ENCODE results near the gene VAMP1. TPM values are rescaled to one million over a fixed set of nuclear protein-coding genes. Genes with fewer than 3 reads are reported as not detected.
A peak's percentile ranks its signal among the peaks of the same experiment; 100 is the strongest.

The VAMP1 gene
- total RNA-seq, 1 experiment from 2014 or later = 10.3 TPM

DNA sequence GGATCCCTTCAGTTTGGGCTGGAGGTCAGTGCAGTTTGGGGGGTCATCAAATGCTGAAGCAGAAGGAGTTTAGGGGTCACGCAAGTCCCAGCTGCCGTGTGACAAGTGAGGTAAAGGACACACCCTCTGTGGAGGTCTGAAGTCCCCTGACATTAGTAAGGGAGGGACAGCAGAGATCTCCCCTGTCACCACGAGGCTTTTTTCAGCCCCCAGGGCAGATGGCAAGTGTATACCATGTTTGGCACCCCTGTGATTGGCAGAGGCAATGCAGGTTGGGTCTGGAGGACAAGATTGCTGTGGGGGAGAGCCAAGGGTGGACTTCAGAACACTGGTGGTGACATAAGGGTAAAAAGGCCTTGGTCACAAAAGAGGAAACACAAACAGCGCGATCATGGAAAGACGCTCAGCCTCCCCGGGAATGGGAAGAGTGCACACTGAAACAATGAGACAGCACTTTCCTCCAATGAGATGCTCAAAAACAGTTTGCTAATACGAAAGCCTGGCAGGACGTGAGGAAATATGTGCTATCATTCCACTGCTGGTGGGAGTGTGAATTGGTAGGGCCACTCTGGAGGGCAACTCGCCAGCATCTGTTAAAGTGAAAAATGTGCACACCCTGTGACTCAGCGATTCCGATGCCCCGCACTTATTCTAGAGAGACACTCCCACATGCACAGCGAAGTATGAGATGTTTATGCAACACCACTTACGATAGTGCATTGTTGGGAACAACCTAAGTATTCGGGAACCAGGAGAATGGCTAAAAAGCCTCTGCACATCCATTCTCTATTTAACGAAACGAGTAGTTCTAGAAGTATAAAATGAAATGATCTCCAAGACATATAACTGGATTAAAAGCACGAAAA lies 40.1 kb downstream of the VAMP1 start:
- Histone ChIP-seq H3K14ac (ENCODE audit: insufficient read depth, low read length) (no peak overlapping the region), H2BK15ac (ENCODE audit: low read depth, low read length) (no peak overlapping the region), H4K8ac (replicated peaks; ENCODE audit: insufficient read length, low read depth, low read length) (no peak overlapping the region), H3K27ac (ENCODE audit: insufficient read length, low read depth, low read length) (no peak overlapping the region), H2BK5ac (ENCODE audit: insufficient read length, low read length) (no peak overlapping the region), H3K4me1 (ENCODE audit: insufficient read depth, low read length) (no peaks in the 10 kb centered on the region; the same call in 1 of the 2 replicates), H3K79me1 (ENCODE audit: insufficient read depth, low read depth, low read length, poor library complexity, severe bottlenecking) (no peaks in the 10 kb centered on the region), H4K20me1 (ENCODE audit: control insufficient read depth, insufficient read depth, insufficient read length) (no peaks in the 10 kb centered on the region), H3T11ph (ENCODE audit: low read length) (no peak overlapping the region), H2BK20ac (ENCODE audit: low read depth, low read length, poor library complexity, severe bottlenecking) (no peak overlapping the region), H3K4ac (ENCODE audit: low read depth, low read length) (no peak overlapping the region), H3K23me2 (ENCODE audit: insufficient read length, low read depth, low read length, poor library complexity, severe bottlenecking) (no peaks in the 10 kb centered on the region), H2BK120ac (ENCODE audit: low read depth, low read length, poor library complexity, severe bottlenecking) (no peak overlapping the region), H3K79me2 (ENCODE audit: insufficient read depth, low read length) (no peaks in the 10 kb centered on the region), H3K9me3 (ENCODE audit: control insufficient read depth, low read depth, low read length) (no peaks in the 10 kb centered on the region), H2AFZ (ENCODE audit: low read length) (no peak overlapping the region), H3K27me3 (ENCODE audit: insufficient read depth, low read length) (no peaks in the 10 kb centered on the region), H4K91ac (ENCODE audit: insufficient read length, low read depth, low read length) (no peak overlapping the region), H3K4me2 (ENCODE audit: insufficient read depth, insufficient read length, low read length) (no peak overlapping the region), H3K9ac (ENCODE audit: extremely low read depth, insufficient read length, low read length) (no peak overlapping the region), H3K23ac (ENCODE audit: insufficient read length, low read depth, low read length) (no peak overlapping the region), H4K5ac (ENCODE audit: insufficient read length, low read depth, low read length) (no peak overlapping the region), H3K56ac (ENCODE audit: insufficient read length, low read depth, low read length) (no peak overlapping the region), H2BK12ac (ENCODE audit: insufficient read length, low read depth, low read length) (no peak overlapping the region), H2AK5ac (ENCODE audit: insufficient read length, low read length) (no peak overlapping the region), H3K18ac (ENCODE audit: insufficient read length, low read depth, low read length) (no peak overlapping the region)
- H3K4me1 Mint-ChIP-seq = peaks cover 13 to 23% of the 10 kb centered on the region in 2 experiments
- no peaks in the 10 kb centered on the region; the same call in none of the 2 replicates for H3K27me3 Mint-ChIP-seq (ENCODE audit: low read depth)
- no peaks in the 10 kb centered on the region for H3K36me3 Mint-ChIP-seq (ENCODE audit: insufficient read depth in 1 of 3, low read depth in 3 of 3)
- DNase-seq = no peak
- WGBS (ENCODE audit: extremely low coverage, insufficient read length, low lambda C conversion rate) = no CpG with 5 or more reads among the region's 19 CpGs
- H3K4me3 Mint-ChIP-seq = no peak overlapping the region
- no peaks in the 10 kb centered on the region for H3K9me3 Mint-ChIP-seq
- peak overlapping the region in 1 of 3 experiments; percentile 46; a peak in 2 of 7 replicates for H3K27ac Mint-ChIP-seq
- TF ChIP-seq, protein P1, sequence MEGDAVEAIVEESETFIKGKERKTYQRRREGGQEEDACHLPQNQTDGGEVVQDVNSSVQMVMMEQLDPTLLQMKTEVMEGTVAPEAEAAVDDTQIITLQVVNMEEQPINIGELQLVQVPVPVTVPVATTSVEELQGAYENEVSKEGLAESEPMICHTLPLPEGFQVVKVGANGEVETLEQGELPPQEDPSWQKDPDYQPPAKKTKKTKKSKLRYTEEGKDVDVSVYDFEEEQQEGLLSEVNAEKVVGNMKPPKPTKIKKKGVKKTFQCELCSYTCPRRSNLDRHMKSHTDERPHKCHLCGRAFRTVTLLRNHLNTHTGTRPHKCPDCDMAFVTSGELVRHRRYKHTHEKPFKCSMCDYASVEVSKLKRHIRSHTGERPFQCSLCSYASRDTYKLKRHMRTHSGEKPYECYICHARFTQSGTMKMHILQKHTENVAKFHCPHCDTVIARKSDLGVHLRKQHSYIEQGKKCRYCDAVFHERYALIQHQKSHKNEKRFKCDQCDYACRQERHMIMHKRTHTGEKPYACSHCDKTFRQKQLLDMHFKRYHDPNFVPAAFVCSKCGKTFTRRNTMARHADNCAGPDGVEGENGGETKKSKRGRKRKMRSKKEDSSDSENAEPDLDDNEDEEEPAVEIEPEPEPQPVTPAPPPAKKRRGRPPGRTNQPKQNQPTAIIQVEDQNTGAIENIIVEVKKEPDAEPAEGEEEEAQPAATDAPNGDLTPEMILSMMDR (conservative IDR thresholded peaks at IDR 0.05) = no peak

Data from H9 (cell line).